Activated naive CD8-positive, alpha-beta T cell treated with anti-CD3 and anti-CD28 coated beads, Interleukin-2, amount 50 U/mL, for 24 hours (primary cell): ENCODE measurements around the gene SERPINA3.
A peak's percentile ranks its signal among the peaks of the same experiment; 100 is the strongest.
"Not testable (repeated sequence)": the region's sequence is repeated elsewhere in the genome, so short reads cannot be mapped to it uniquely, and the experiment has no call there.

Experiments used
- ATAC-seq: fragments of 150-1000 bp; cut with Tn5 transposase; one replicate; pipeline ENCODE4 v1.10.0; 2021
- DNase-seq: peaks from one replicate; pipeline ENCODE4 v3.0.0; 2021
- H3K27ac Mint-ChIP-seq: one replicate; pipeline ENCODE4 v1.8.0; 2021; ENCODE audit warnings: mild to moderate bottlenecking, mixed read lengths
- H3K27me3 Mint-ChIP-seq: one replicate; pipeline ENCODE4 v1.8.0; 2021; ENCODE audit warnings: mixed read lengths
- H3K36me3 Mint-ChIP-seq: one replicate; pipeline ENCODE4 v1.8.0; 2021; ENCODE audit warnings: low read depth, mixed read lengths
- H3K4me1 Mint-ChIP-seq: one replicate; pipeline ENCODE4 v1.8.0; 2021; ENCODE audit warnings: mixed read lengths
- H3K4me3 Mint-ChIP-seq: one replicate; pipeline ENCODE4 v1.8.0; 2021; ENCODE audit warnings: mild to moderate bottlenecking, moderate library complexity, mixed read lengths
- H3K9me3 Mint-ChIP-seq: one replicate; pipeline ENCODE4 v1.8.0; 2021; ENCODE audit warnings: mixed read lengths

SERPINA3 gene

DNA sequence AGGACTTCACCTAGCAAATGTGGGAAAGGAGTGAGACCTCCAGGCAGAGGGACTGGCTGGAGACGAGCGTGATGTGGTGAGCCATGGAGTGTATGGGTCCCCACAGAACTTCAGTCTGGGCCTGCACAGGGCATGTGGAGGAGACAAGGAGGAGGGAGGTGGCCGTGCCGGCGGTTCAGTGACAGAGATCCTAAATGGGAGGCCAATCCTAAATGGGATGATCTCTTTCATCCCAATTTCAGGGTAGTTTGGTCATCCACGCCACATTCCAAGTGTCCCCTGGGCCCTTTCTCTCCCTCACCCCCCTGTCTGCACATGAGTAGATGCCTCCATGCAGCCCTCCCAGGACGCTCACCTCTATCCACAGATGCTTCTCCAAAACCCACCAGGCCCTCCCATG, 17.8 kb upstream of the SERPINA3 start:
- Mint-ChIP-seq H3K4me3 (no peak overlapping the region), H3K27me3 (no peaks in the 10 kb centered on the region), H3K36me3 (no peaks in the 10 kb centered on the region), H3K4me1 (no peaks in the 10 kb centered on the region), H3K27ac (no peak overlapping the region), H3K9me3 (peaks cover 5% of the 10 kb centered on the region)
- ATAC-seq: peak; percentile 25
- DNase-seq: no peak

DNA sequence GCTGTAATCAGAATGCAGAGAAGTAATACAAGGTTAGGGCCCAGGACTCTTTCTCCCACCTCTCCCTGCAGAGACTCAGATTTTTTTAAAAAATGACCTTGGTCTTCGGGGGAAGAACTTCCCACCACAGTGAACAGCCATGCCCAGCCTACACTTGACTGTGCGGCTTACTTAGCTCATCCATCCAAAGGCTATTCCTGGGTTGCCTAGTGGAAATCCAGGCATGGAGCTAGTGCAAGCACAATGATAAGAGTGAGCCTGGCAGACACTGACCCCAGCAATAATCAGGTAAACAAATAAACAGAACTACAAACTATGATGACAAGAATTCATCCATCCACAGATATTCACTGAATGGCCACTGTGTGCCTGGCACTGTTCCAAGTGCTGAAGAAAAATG, 16.3 kb upstream of the SERPINA3 start:
- H3K36me3 Mint-ChIP-seq: no peaks in the 10 kb centered on the region
- H3K9me3 Mint-ChIP-seq: peaks cover 5% of the 10 kb centered on the region
- DNase-seq: no peak
- H3K4me3 Mint-ChIP-seq: no peak overlapping the region
- no peak overlapping the region for H3K27ac Mint-ChIP-seq
- ATAC-seq: no peak
- peaks cover 4% of the 10 kb centered on the region for H3K27me3 Mint-ChIP-seq
- no peaks in the 10 kb centered on the region for H3K4me1 Mint-ChIP-seq

DNA sequence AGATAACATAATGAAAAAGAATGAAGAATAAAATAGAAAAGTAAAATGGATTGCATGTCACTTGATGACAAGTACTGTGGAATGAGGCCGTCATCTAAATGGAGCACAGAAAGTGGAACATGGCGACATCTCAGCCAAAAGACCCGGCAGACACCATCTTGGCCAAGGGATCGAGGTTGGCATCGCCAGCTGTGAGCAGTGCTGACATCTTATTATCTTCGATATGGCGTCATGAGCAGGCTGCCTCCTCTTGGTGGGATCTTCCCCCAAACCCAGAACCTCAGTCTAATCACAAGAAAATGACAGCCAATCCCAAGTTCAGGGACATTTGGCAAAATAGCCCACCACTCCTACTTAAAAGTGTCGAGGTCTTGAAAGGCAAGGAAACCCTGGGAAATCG, 15.8 kb upstream of the SERPINA3 start:
- Mint-ChIP-seq H3K27ac (no peak overlapping the region), H3K36me3 (no peaks in the 10 kb centered on the region), H3K27me3 (peaks cover 5% of the 10 kb centered on the region), H3K4me1 (no peaks in the 10 kb centered on the region), H3K4me3 (no peak overlapping the region), H3K9me3 (peaks cover 2% of the 10 kb centered on the region)
- ATAC-seq: no peak
- DNase-seq: no peak

DNA sequence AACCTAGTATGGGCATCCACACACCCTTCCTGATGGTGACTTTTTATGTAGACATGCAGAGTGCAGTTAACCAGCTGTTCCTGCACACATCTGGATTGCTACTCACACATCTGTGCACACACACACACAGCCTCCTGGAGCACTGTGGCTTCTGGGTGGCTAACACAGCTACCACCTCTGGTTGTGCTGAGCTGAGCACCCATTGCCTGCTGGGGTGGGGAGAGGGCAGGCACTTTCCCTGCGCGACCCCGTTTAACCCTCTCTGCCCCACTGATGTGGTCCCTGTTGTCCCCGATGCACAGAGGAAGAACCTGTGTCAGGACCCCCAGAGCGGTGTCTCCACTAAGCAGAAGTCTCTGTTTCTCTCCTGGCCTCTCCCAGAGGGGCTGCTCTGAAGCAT, 14.4 kb upstream of the SERPINA3 start:
- no peaks in the 10 kb centered on the region for H3K4me1 Mint-ChIP-seq
- ATAC-seq: no peak

DNA sequence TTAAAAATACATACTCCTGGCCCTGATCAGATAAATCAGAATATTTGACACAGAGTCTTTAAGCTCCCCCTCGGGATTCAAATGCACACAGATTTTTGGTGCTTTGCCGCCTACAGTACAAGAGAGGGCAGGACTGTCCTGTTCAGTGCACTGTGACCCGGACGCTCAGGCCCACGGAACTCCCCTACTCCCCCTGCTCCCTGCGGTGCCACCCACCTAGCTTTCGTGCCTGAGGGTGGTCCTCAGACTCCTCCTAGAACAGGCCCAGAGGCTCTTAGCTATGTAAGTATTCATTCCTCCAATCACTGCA, 13.7 kb upstream of the SERPINA3 start:
- Mint-ChIP-seq H3K36me3 (no peaks in the 10 kb centered on the region), H3K9me3 (no peaks in the 10 kb centered on the region), H3K4me3 (no peak overlapping the region), H3K27me3 (peaks cover 5% of the 10 kb centered on the region), H3K4me1 (no peaks in the 10 kb centered on the region), H3K27ac (no peak overlapping the region)
- ATAC-seq: no peak
- DNase-seq: no peak

More for the DNA sequence above, 14.4 kb upstream of the SERPINA3 start:
- DNase-seq: no peak
- no peaks in the 10 kb centered on the region for H3K36me3 Mint-ChIP-seq
- peaks cover 5% of the 10 kb centered on the region for H3K27me3 Mint-ChIP-seq
- no peak overlapping the region for H3K4me3 Mint-ChIP-seq
- H3K27ac Mint-ChIP-seq: no peak overlapping the region
- no peaks in the 10 kb centered on the region for H3K9me3 Mint-ChIP-seq

DNA sequence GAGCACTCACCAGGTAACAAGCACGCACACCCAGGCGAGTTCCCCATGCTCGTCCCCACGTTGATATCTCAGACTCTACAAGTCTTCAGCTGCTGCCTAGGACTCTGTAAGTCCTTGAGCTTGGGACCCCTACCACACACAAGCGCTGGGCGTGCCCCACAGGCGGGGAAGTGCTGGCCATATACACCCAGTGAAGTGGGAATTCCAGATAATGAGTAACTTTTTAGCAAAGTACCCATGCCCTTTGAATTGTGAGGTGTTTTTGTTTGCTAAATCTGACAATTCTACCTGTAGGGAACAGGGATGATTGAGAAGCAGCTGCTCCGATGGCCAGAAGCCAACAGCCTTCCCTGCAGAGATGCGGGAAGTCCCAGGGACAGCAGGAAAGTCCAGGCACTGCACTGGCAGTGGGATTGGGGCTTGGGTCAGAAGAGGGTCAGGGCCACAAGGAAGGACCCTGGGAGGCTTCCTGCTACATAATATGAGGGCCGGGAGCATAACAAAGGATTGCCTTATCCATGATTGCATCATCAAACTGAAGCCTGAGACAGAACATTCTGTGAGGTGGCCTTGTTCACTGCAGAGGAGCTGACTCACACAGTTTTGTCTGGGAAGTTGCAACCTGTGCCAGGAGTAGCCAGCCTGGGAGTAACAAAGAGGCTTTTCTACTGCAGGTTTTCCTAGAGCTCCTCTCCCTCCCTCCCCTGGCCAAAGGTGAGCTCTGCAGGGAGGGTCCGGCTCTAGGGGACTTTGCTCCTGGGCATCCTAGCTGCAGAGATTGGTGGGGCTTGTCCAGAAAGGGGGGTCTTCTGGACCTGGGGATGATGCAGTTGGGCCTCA, 13.2 kb upstream of the SERPINA3 start:
- DNase-seq (no peak), ATAC-seq (no peak)
- no peaks in the 10 kb centered on the region for H3K4me1 Mint-ChIP-seq
- peaks cover 5% of the 10 kb centered on the region for H3K27me3 Mint-ChIP-seq
- H3K36me3 Mint-ChIP-seq: no peaks in the 10 kb centered on the region
- H3K9me3 Mint-ChIP-seq: no peaks in the 10 kb centered on the region
- no peak overlapping the region for H3K4me3 Mint-ChIP-seq
- H3K27ac Mint-ChIP-seq: no peak overlapping the region

DNA sequence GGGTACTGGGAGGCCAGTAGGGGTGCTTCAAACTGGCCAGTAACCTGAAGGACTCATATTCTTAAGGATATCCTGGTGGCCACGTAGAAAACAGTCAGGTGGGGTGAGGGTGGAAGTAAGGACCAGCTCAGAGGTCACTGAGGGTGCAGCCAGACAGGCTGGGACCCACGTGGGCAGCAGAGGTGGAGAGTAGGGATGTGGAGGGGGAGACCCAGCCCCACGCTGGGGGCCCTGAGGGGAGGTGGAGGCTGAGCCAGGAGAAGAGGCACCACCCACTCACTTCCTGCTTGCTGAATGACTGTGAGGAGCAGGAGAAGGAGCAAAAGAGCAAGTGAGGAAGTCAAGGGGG, 12.6 kb upstream of the SERPINA3 start:
- no peaks in the 10 kb centered on the region for H3K36me3 Mint-ChIP-seq
- no peak overlapping the region for H3K4me3 Mint-ChIP-seq
- H3K9me3 Mint-ChIP-seq: no peaks in the 10 kb centered on the region
- peaks cover 5% of the 10 kb centered on the region for H3K27me3 Mint-ChIP-seq
- no peaks in the 10 kb centered on the region for H3K4me1 Mint-ChIP-seq
- DNase-seq: no peak
- no peak overlapping the region for H3K27ac Mint-ChIP-seq
- ATAC-seq: no peak

DNA sequence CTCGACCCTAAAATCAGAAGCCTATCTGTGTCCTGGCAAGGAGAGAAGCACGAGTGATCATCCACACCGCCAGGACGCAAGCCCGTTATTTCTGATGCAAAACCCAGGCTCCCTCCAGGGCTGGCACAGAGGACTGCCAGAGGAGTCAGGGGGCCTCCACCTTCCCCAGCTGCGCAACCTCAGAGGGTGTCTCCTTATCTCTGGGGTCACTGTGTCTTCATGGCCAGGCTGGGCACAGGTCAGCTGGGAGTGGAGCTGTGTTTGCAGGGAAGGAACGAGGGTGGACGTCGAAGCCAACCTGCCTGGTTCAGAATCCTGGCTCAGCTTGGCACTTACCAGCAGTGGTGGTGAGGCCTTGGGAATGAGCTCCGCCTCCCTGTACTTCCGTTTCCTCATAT, 12.0 kb upstream of the SERPINA3 start:
- Mint-ChIP-seq H3K4me1 (no peaks in the 10 kb centered on the region), H3K27ac (no peak overlapping the region)
- ATAC-seq: no peak

DNA sequence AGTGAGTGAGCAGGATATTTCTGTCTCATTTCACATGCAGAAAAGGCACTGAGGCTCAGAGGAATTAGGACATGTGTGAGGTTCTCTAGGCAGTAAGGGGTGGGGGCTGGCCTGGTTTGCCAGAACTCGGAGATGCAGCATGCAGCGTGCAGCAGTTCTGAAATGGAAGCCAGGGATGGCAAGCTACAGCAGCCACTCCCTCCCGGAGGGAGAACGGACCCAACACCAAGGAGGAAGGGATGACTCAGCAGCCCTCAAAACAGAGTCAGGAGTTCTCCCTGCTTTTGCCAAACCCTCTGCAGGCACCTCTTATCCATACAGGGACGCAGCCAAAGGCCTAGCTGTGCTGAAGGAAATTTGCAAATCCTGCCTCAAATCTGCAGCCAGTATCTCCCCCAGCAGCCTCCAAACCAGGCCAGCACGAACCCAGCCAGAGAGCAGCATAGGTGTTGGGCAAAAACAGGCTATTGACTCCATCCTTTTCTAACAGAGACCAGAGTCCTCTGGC, 10.3 kb upstream of the SERPINA3 start:
- Mint-ChIP-seq H3K4me1 (no peaks in the 10 kb centered on the region), H3K4me3 (no peak overlapping the region), H3K27me3 (peaks cover 7% of the 10 kb centered on the region), H3K9me3 (no peaks in the 10 kb centered on the region), H3K27ac (no peak overlapping the region), H3K36me3 (no peaks in the 10 kb centered on the region)
- DNase-seq: no peak
- no peak for ATAC-seq

More for the DNA sequence above, 12.0 kb upstream of the SERPINA3 start:
- Mint-ChIP-seq H3K27me3 (peaks cover 5% of the 10 kb centered on the region), H3K9me3 (no peaks in the 10 kb centered on the region), H3K4me3 (no peak overlapping the region), H3K36me3 (no peaks in the 10 kb centered on the region)
- DNase-seq: no peak

DNA sequence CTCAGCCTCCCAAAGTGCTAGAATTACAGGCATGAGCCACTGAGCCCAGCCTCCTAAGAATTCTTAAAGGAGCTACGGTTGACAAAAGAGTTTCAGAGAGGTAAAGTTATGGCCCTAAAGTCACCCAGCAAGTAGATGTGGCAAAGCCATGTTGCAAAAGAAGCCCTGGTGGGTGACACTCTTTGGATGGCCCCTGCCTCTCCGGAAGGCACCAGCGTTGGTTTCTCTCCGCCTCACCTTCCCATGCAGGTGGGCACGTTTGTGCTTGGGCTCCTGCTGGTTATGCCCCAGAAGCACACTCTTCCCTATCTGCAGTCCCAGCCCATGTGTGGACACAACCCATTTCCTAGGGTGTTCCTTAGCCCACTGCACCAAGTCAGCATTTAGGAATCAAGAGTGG, 9.5 kb upstream of the SERPINA3 start:
- no peak for ATAC-seq
- H3K27me3 Mint-ChIP-seq: peaks cover 7% of the 10 kb centered on the region
- H3K4me1 Mint-ChIP-seq: no peaks in the 10 kb centered on the region
- H3K9me3 Mint-ChIP-seq: no peaks in the 10 kb centered on the region
- no peaks in the 10 kb centered on the region for H3K36me3 Mint-ChIP-seq
- DNase-seq: no peak
- H3K4me3 Mint-ChIP-seq: no peak overlapping the region
- H3K27ac Mint-ChIP-seq: no peak overlapping the region

DNA sequence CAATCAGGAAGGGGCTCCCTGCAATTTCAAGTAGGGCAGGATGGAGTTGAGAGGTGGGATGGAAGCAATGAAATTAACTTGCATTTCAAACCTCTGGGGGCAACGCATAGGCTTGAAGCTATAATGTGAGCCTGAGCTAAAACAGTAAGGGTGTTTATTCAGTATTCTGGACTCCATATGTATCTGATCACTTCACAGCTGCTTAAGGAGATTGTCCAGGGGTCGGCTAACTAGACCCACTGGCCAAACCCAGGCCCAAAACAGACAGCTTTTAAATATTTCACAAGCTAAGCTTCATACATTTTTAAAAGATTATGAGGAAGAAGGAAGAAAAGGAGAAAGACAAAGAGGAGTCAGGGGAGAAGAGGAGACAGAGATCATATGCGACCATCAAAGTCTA, 6.8 kb upstream of the SERPINA3 start:
- Mint-ChIP-seq H3K36me3 (no peaks in the 10 kb centered on the region), H3K4me1 (no peaks in the 10 kb centered on the region), H3K4me3 (no peak overlapping the region), H3K27ac (no peak overlapping the region), H3K27me3 (peaks cover 9% of the 10 kb centered on the region), H3K9me3 (peaks cover 4% of the 10 kb centered on the region)
- DNase-seq: no peak
- ATAC-seq: no peak

DNA sequence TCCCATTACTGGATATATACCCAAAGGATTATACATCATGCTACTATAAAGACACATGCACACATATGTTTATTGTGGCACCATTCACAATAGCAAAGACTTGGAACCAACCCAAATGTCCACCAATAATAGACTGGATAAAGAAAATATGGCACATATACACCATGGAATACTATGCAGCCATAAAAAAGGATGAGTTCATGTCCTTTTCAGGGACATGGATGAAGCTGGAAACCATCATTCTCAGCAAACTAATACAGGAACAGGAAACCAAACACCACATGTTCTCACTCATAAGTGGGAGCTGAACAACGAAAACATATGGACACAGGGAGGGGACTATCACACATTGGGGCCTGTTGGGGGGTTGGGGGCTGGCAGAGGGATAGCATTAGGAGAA, 3.2 kb upstream of the SERPINA3 start:
- not testable (repeated sequence) for H3K36me3 Mint-ChIP-seq, H3K27me3 Mint-ChIP-seq, ATAC-seq, DNase-seq, H3K4me1 Mint-ChIP-seq, H3K4me3 Mint-ChIP-seq, H3K9me3 Mint-ChIP-seq, H3K27ac Mint-ChIP-seq

DNA sequence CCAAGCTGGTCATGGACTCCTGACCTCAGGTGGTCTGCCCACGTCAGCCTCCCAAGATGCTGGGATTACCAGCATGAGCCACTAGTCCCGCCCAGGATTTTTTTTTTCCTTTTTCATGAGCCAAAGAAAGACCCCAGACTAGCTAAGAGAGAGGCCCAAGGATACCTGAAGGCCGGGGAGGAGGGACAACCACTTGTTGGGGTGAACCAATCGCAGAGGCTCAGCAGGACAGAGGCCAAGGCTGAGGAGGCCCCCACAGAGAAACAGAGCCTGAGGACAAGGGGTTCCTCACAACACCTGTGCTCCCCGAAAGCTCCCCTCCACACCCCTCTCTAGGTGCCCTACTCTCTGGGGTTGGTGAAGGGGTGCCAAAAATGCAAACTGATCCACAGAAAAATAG, 1.0 kb upstream of the SERPINA3 start:
- no peak overlapping the region for H3K4me3 Mint-ChIP-seq
- ATAC-seq (no peak), DNase-seq (no peak)
- no peaks in the 10 kb centered on the region for H3K4me1 Mint-ChIP-seq
- H3K27ac Mint-ChIP-seq: no peak overlapping the region
- no peaks in the 10 kb centered on the region for H3K36me3 Mint-ChIP-seq
- H3K27me3 Mint-ChIP-seq: peaks cover 4% of the 10 kb centered on the region
- peaks cover 4% of the 10 kb centered on the region for H3K9me3 Mint-ChIP-seq

DNA sequence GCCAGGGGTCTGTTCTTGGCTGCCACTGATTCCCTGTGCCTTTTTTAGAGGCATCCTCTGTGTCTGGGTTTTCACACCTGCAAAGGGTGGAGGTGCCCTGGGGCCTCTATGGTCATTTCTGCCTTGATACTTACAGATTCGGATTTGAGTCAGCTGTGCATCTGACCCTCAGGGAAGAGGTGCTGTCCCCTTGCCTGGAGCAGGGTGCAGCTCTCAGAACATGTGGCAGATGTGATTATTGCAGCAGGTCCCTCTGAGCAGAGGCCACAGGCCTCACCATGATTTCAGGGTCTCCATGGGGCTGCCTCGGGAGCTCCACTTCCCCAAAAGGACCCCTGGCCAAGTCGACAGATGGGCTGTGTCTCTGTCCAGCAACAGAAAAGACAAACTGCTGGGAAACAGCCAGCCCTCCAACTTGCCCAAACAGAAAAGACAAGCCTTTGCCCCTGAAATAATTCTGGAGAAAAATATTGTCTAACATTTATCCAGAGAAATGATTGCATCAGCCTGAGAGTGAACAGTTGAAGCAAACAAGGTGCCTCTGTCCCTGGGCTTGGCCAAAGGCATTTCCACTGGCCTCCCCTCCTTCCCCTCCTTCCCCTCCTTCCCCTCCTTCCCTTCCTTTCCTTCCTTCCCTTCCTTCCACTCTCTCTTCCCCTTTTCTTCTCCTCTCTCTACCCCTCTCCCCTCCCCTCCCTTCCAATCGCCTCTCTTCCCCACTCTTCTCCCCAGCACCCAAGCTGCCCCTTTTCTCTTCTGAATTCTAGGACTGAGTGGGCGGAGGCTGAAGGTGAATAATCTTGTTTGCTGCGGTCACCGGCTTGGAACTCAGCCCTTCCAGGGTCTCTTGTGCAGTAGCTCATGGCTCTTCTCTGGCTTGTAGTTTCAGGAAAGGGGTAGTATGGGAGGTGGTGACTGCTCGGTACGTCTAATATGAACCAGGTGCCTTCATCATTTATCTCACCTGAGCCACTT, 676 bp downstream of the SERPINA3 start:
- Mint-ChIP-seq H3K4me3 (no peak overlapping the region), H3K27ac (no peak overlapping the region), H3K27me3 (peaks cover 3% of the 10 kb centered on the region), H3K36me3 (no peaks in the 10 kb centered on the region), H3K4me1 (no peaks in the 10 kb centered on the region), H3K9me3 (peaks cover 20% of the 10 kb centered on the region)
- ATAC-seq (no peak), DNase-seq (no peak)
